Psoas muscle (tissue), 8 donors: ENCODE measurements around the gene MARK2. TPM values are rescaled to one million over a fixed set of nuclear protein-coding genes. Genes with fewer than 3 reads are reported as not detected.

ENCODE experiments used
- ATAC-seq, 4 donors: fragments of 200-7000 bp; cut with Tn5 transposase; one replicate each; pipeline ENCODE4 v1.9.1; 2020; ENCODE audit warnings: moderate library complexity in 3 of 4, mild to moderate bottlenecking in 2 of 4
- DNase-seq, 2 donors: peaks; one replicate each; pipeline ENCODE4 v3.0.0-alpha.2; 2020
- H3K27ac ChIP-seq: fragments of 200-600 bp; one replicate; pipeline ENCODE4 v1.8.0; 2022
- H3K27me3 ChIP-seq, 3 donors: fragments of 200-600 bp in 1 of 3; one replicate each; pipeline versions ENCODE4 v1.6.1 to v1.8.0; 2013 to 2022; ENCODE audit warnings: low read length in 2 of 3, mild to moderate bottlenecking in 2 of 3, moderate library complexity in 1 of 3; ENCODE audit not compliant: insufficient read depth in 3 of 3
- H3K36me3 ChIP-seq, 2 donors: fragments of 200-600 bp in 1 of 2; one replicate each; pipeline versions ENCODE4 v1.6.1 to v1.8.0; 2013 to 2022; ENCODE audit warnings: low read depth in 1 of 2, mild to moderate bottlenecking in 1 of 2, moderate library complexity in 1 of 2; ENCODE audit not compliant: insufficient read depth in 1 of 2
- H3K4me1 ChIP-seq: fragments of 200-600 bp; one replicate; pipeline ENCODE4 v1.8.0; 2022
- H3K4me3 ChIP-seq: fragments of 200-600 bp; one replicate; pipeline ENCODE4 v1.8.0; 2022; ENCODE audit warnings: mild to moderate bottlenecking
- H3K9me3 ChIP-seq: fragments of 200-600 bp; one replicate; pipeline ENCODE4 v1.8.0; 2022
- CTCF ChIP-seq: fragments of 200-600 bp; IDR thresholded peaks from one replicate; pipeline ENCODE4 v1.8.0; 2022; ENCODE audit warnings: antibody characterized with exemption
- WGBS, 3 donors: extraction: QIAGEN DNeasy Blood & Tissue Kit; methylation state at CpG; one replicate each; pipeline versions ENCODE4 v1.1.6 to v1.1.7; 2013; 5-methylcytosine and 5-hydroxymethylcytosine counted together
- intact Hi-C, 2 donors: fragments of 100-400 bp; cut with DNase I; formaldehyde crosslinking; loops; one replicate each; pipeline versions ENCODE4 v1.11.0 to v1.14.2; 2022
- polyA plus RNA-seq, 3 donors: library from polyadenylated mRNA; stranded (reverse); fragments of 200-250 nt; gene quantifications; one replicate each; pipeline ENCODE4 v1.2.3, GENCODE V29; 2013
- total RNA-seq, 4 donors: library from RNA; stranded (reverse); fragmentation: NEBNext Ultra II Directional in 2 of 4; extraction: Animal tissue kit (Norgen Biotek cat#: 25700) in 2 of 4; gene quantifications; one replicate each; pipeline versions ENCODE4 v1.2.1 to v1.2.4, GENCODE V29; 2021 to 2023
- donor health status: healthy with polysubstance abuse.
- donor health status: DM: no; HTN: no; CAD: no; lungs with moderate emphysema.
- donor health status: Bipolar disorder and iron deficiency.
- donor health status: healthy.
- donor health status: DM: yes; HTN: yes; CAD: no.
- donor health status: DM: no; HTN: no; CAD: no.
- donor health status: DM: no; HTN: no; CAD: no.
- donor health status: DM: yes; HTN: yes; CAD: no.

Gene MARK2
- total and polyA plus RNA-seq, 7 donors = 11.7 to 24.9 (median 22.2) TPM

DNA sequence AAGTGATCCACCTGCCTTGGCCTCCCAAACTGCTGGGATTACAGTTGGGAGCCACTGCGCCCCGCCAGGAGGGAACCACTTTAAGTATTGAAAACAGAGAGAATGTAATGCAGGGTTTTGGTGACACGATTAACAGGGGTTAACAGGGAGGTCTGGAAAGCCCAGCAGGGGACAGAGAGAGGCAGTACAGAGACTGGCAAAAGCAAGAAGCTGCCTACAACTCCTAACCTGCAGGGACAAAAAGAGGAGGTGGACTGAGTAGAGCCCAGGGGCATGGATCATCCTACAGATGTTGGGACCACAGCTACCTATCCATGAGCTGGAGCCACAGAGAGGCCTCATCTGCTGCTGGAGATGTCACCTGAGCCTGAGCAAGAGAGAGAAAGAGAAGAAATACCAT is 27.4 kb upstream of the MARK2 start:
- no peak for ATAC-seq
- intact Hi-C loops = no loop called here
- no peaks in the 10 kb centered on the region for H3K27me3 ChIP-seq

GRCh38 chr11:63813035-63813562 is 25.8 kb upstream of the MARK2 start, which contains the start of gene SPINDOC:
Gene SPINDOC (plus strand): TSS chr11:63813456. CDS start chr11:63813687, 231 bp downstream.
- ATAC-seq = peak; percentile 91 to 96 (median 94)
- DNase-seq = peak; percentile 83 to 89
- peaks cover 0 to 18% of the 10 kb centered on the region in 2 donors for H3K36me3 ChIP-seq
- no peaks in the 10 kb centered on the region for H3K9me3 ChIP-seq
- H3K4me3 ChIP-seq = peak within 1 kb of the TSS; percentile 82
- WGBS, 3 donors = 1 to 2% (median 1%) methylated on average over 26 to 65 of the region's 65 CpGs
- TF ChIP-seq CTCF = no peak
- H3K4me1 ChIP-seq = peaks cover 11% of the 10 kb centered on the region
- peak within 1 kb of the TSS; percentile 52 for H3K27ac ChIP-seq
- H3K27me3 ChIP-seq = no peaks in the 10 kb centered on the region
- intact Hi-C loops = loop anchor here in 1 of 2 donors (2.0 kb wide), 1 partner anchor 46 kb away; no protein-coding TSS in a partner anchor

More for the DNA sequence above, 27.4 kb upstream of the MARK2 start:
- Histone ChIP-seq H3K9me3 (no peaks in the 10 kb centered on the region), H3K27ac (no peak overlapping the region), H3K4me3 (no peak overlapping the region), H3K36me3 (peaks cover 0 to 7% of the 10 kb centered on the region in 2 donors), H3K4me1 (peaks cover 11% of the 10 kb centered on the region)
- TF ChIP-seq CTCF = no peak
- 79 to 88% (median 79%) methylated on average over 3 of the region's 3 CpGs for WGBS, 3 donors
- DNase-seq = no peak

GRCh38 chr11:63813563-63814382 is 25.1 kb upstream of the MARK2 start:
- intact Hi-C loops = loop anchor here in 1 of 2 donors (2.0 kb wide), 1 partner anchor 47 kb away; no protein-coding TSS in a partner anchor
- no peak for TF ChIP-seq CTCF
- ATAC-seq = peak; percentile 27 to 72 (median 45)
- H3K36me3 ChIP-seq = peaks cover 0 to 24% of the 10 kb centered on the region in 2 donors
- peak overlapping the region; percentile 52 for H3K27ac ChIP-seq
- peak overlapping the region; percentile 82 for H3K4me3 ChIP-seq
- no peaks in the 10 kb centered on the region for H3K27me3 ChIP-seq
- 3 to 6% (median 4%) methylated on average over 31 to 74 of the region's 74 CpGs for WGBS, 3 donors
- peaks cover 11% of the 10 kb centered on the region for H3K4me1 ChIP-seq
- peak; percentile 47 to 71 for DNase-seq
- H3K9me3 ChIP-seq = no peaks in the 10 kb centered on the region

GRCh38 chr11:63814383-63814736 is 24.6 kb upstream of the MARK2 start:
- no peak for TF ChIP-seq CTCF
- Histone ChIP-seq H3K36me3 (peaks cover 0 to 30% of the 10 kb centered on the region in 2 donors), H3K4me3 (peak overlapping the region; percentile 82), H3K9me3 (no peaks in the 10 kb centered on the region), H3K27me3 (no peaks in the 10 kb centered on the region), H3K27ac (no peak overlapping the region), H3K4me1 (peaks cover 11% of the 10 kb centered on the region)
- no peak for DNase-seq
- ATAC-seq = no peak
- intact Hi-C loops = no loop called here
- 34 to 39% (median 38%) methylated on average over 7 of the region's 7 CpGs for whole genome bisulfite sequencing, 3 donors
